Body of pancreas (tissue), 4 donors: ENCODE data around the gene CXorf38.

Experiments used
- POLR2A ChIP-seq, 3 donors: fragments of 450-650 bp; IDR thresholded peaks; one replicate each; pipeline ENCODE4 v1.6.1; 2016; ENCODE audit warnings: antibody characterized with exemption in 3 of 3, mild to moderate bottlenecking in 2 of 3
- TF ChIP-seq, protein P1 (sequence below), 7 experiments: fragments of 450-650 bp in 4 of 7; fragments of 200-600 bp in 3 of 7; sonication (generic) in 3 of 7; IDR thresholded peaks; one replicate each; pipeline ENCODE4 v1.5.1; 2016 to 2019; ENCODE audit warnings: antibody characterized with exemption in 7 of 7

GRCh38 chrX:40632199-40632598 is 15.2 kb downstream of the CXorf38 start:
- TF ChIP-seq, protein P1, sequence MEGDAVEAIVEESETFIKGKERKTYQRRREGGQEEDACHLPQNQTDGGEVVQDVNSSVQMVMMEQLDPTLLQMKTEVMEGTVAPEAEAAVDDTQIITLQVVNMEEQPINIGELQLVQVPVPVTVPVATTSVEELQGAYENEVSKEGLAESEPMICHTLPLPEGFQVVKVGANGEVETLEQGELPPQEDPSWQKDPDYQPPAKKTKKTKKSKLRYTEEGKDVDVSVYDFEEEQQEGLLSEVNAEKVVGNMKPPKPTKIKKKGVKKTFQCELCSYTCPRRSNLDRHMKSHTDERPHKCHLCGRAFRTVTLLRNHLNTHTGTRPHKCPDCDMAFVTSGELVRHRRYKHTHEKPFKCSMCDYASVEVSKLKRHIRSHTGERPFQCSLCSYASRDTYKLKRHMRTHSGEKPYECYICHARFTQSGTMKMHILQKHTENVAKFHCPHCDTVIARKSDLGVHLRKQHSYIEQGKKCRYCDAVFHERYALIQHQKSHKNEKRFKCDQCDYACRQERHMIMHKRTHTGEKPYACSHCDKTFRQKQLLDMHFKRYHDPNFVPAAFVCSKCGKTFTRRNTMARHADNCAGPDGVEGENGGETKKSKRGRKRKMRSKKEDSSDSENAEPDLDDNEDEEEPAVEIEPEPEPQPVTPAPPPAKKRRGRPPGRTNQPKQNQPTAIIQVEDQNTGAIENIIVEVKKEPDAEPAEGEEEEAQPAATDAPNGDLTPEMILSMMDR (IDR thresholded peaks at IDR 0.05): no peak
- no peak for TF ChIP-seq POLR2A (IDR thresholded peaks at IDR 0.05)
